HCT116 (cell line): ENCODE data around the gene KIAA1586.

ENCODE experiments used
- CTCF ChIP-seq, 3 experiments: fragments of 200-600 bp in 1 of 3; sonication (generic) in 1 of 3; IDR thresholded peaks in 2 of 3; conservative IDR thresholded peaks in 1 of 3; 2 replicates each; pipeline ENCODE4 v1.5.1; 2012 to 2017; ENCODE audit warnings: low read depth in 2 of 3, low read length in 2 of 3, antibody characterized with exemption in 1 of 3, borderline replicate concordance in 1 of 3, control low read depth in 1 of 3, mild to moderate bottlenecking in 1 of 3, mixed read lengths in 1 of 3, mixed run types in 1 of 3, moderate library complexity in 1 of 3; ENCODE audit not compliant: insufficient read depth in 1 of 3
- EZH2 ChIP-seq: fragments of 200-600 bp; sonication (generic); IDR thresholded peaks from 2 replicates; pipeline ENCODE4 v1.6.1; 2017; ENCODE audit warnings: antibody characterized with exemption, mixed run types
- FOSL1 ChIP-seq: IDR thresholded peaks from 2 replicates; pipeline ENCODE4 v1.6.1; 2012; ENCODE audit warnings: low read depth
- JUND ChIP-seq: IDR thresholded peaks from 2 replicates; pipeline ENCODE4 v1.6.1; 2012
- MAX ChIP-seq: IDR thresholded peaks from 2 replicates; pipeline ENCODE4 v1.6.1; 2012
- POLR2A ChIP-seq: IDR thresholded peaks from 2 replicates; pipeline ENCODE4 v1.7.0; 2011; ENCODE audit warnings: borderline replicate concordance; ENCODE audit not compliant: insufficient read depth, insufficient read length; ENCODE audit errors: extremely low read depth
- POLR2AphosphoS5 ChIP-seq: IDR thresholded peaks from 2 replicates; pipeline ENCODE4 v1.6.1; 2011; ENCODE audit warnings: mild to moderate bottlenecking, low read depth, low read length, moderate library complexity
- RAD21 ChIP-seq: IDR thresholded peaks from 2 replicates; pipeline ENCODE4 v1.6.1; 2012; ENCODE audit warnings: low read depth, mild to moderate bottlenecking
- REST ChIP-seq: IDR thresholded peaks from 2 replicates; pipeline ENCODE4 v1.6.1; 2012; ENCODE audit warnings: low read depth
- SIN3A ChIP-seq: IDR thresholded peaks from 2 replicates; pipeline ENCODE4 v1.6.1; 2012; ENCODE audit warnings: low read depth
- SP1 ChIP-seq: IDR thresholded peaks from 2 replicates; pipeline ENCODE4 v1.6.1; 2012; ENCODE audit warnings: low read depth
- ZFX ChIP-seq: fragments of 450-650 bp; IDR thresholded peaks from 2 replicates; pipeline ENCODE4 v1.6.1; 2017

GRCh38 chr6:57069920-57070331, 23.4 kb downstream of the KIAA1586 start:
- TF ChIP-seq RAD21 (no peak), POLR2A (no peak), CTCF (IDR thresholded peaks at IDR 0.05 in 2 of 3, conservative IDR thresholded peaks at IDR 0.05 in 1 of 3; ENCODE audit: borderline replicate concordance in 1 of 3, insufficient read depth in 1 of 3, low read depth in 2 of 3, low read length in 2 of 3) (no peak), MAX (no peak), EZH2 (no peak), SIN3A (no peak), SP1 (no peak), POLR2AphosphoS5 (no peak), JUND (no peak), FOSL1 (no peak), REST (no peak), ZFX (no peak)
